CD4-positive, alpha-beta memory T cell (primary cell): ENCODE data around the gene LMBRD2. TPM values are rescaled to one million over a fixed set of nuclear protein-coding genes. Genes with fewer than 3 reads are reported as not detected.

ENCODE experiments used
- CTCF ChIA-PET: fragments of 350-600 bp; sonication (Branson Sonifier 250); formaldehyde crosslinking; loops from one replicate; lab custom pipeline; 2021; ENCODE audit warnings: inconsistent platforms; ENCODE audit not compliant: partially characterized antibody; lab: Charles Lee
- POLR2A ChIA-PET: fragments of 350-600 bp; sonication (Branson Sonifier 250); formaldehyde crosslinking; loops from one replicate; lab custom pipeline; 2021; ENCODE audit not compliant: partially characterized antibody; lab: Charles Lee
- DNase-seq, 5 donors: peaks; one replicate each; pipeline versions ENCODE4 v3.0.0 to v3.0.0-alpha.2; 2020 to 2022; ENCODE audit warnings: mixed read lengths in 1 of 5
- H3K27ac ChIP-seq: one replicate; pipeline ENCODE4 v1.7.0; 2013; ENCODE audit warnings: low read depth, low read length
- H3K27me3 ChIP-seq: 2 replicates; pipeline ENCODE4 v1.7.0; 2013; ENCODE audit warnings: mild to moderate bottlenecking, low read length, moderate library complexity; ENCODE audit not compliant: insufficient read depth
- H3K36me3 ChIP-seq: 2 replicates; pipeline ENCODE4 v1.7.0; 2013; ENCODE audit warnings: mild to moderate bottlenecking, low read length, moderate library complexity; ENCODE audit not compliant: insufficient read depth
- H3K4me1 ChIP-seq: 2 replicates; pipeline ENCODE4 v1.7.0; 2013; ENCODE audit warnings: mild to moderate bottlenecking, low read length, moderate library complexity; ENCODE audit not compliant: insufficient read depth
- H3K4me3 ChIP-seq, 2 donors: one replicate each; pipeline ENCODE4 v1.7.0; 2013; ENCODE audit warnings: low read length in 2 of 2, mild to moderate bottlenecking in 1 of 2
- H3K9me3 ChIP-seq, 2 donors: one replicate each; pipeline ENCODE4 v1.7.0; 2013; ENCODE audit warnings: low read length in 2 of 2, control low read depth in 1 of 2; ENCODE audit not compliant: control insufficient read depth in 1 of 2
- H3K27ac Mint-ChIP-seq, 7 donors: one replicate each; pipeline ENCODE4 v1.8.0; 2020 to 2021; ENCODE audit warnings: mixed read lengths in 7 of 7, mild to moderate bottlenecking in 6 of 7, inconsistent platforms in 3 of 7, moderate library complexity in 3 of 7
- H3K27me3 Mint-ChIP-seq, 2 donors: one replicate each; pipeline ENCODE4 v1.8.0; 2020 to 2021; ENCODE audit warnings: mixed read lengths in 2 of 2
- H3K36me3 Mint-ChIP-seq, 2 donors: one replicate each; pipeline ENCODE4 v1.8.0; 2020 to 2021; ENCODE audit warnings: mixed read lengths in 2 of 2, inconsistent platforms in 1 of 2, mild to moderate bottlenecking in 1 of 2
- H3K4me1 Mint-ChIP-seq, 4 donors: one replicate each; pipeline ENCODE4 v1.8.0; 2020 to 2021; ENCODE audit warnings: mixed read lengths in 4 of 4, mild to moderate bottlenecking in 1 of 4
- H3K4me3 Mint-ChIP-seq, 8 donors: one replicate each; pipeline ENCODE4 v1.8.0; 2020 to 2021; ENCODE audit warnings: mixed read lengths in 8 of 8, mild to moderate bottlenecking in 7 of 8, moderate library complexity in 6 of 8, inconsistent platforms in 3 of 8
- H3K9me3 Mint-ChIP-seq, 8 donors: one replicate each; pipeline ENCODE4 v1.8.0; 2020 to 2021; ENCODE audit warnings: mixed read lengths in 8 of 8, mild to moderate bottlenecking in 5 of 8, inconsistent platforms in 3 of 8, moderate library complexity in 1 of 8
- intact Hi-C: fragments of 100-400 bp; cut with micrococcal nuclease; formaldehyde crosslinking; loops from one replicate; pipeline ENCODE4 v1.15.1; 2023
- polyA plus RNA-seq, 2 donors: library from polyadenylated mRNA; unstranded; fragments of 300-500 nt; fragmentation: Illumina TruSeq; gene quantifications; one replicate each; pipeline ENCODE4 v1.2.3, GENCODE V29; 2021
- total RNA-seq, 2 experiments: library from RNA; stranded (reverse); gene quantifications; one replicate each; pipeline ENCODE4 v1.2.3, GENCODE V29; 2021

LMBRD2 gene
- total and polyA plus RNA-seq, 4 experiments from 2014 or later = 3.0 to 16.6 (median 10.1) TPM

DNA sequence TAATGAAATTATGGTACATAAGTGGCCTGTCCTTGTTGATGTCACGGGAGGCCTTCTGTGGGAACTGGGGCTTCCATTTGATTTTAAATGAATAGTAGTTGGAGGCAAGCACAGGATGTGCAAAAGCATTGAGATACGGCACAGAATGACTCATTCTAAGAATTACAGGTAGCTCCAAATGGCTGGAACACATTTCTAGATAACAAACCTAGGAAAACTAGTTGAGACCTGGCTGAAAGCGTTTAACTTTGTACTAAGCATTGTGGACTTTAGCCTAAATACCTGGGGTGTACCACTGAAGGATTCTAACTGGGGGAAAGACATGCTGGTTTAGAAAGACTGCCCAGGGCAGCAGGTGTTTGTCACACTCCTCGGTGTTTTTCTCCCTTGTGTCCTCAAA, 9.7 kb upstream of the LMBRD2 start:
- intact Hi-C loops = no loop called here
- no peaks in the 10 kb centered on the region for H3K9me3 ChIP-seq
- no peaks in the 10 kb centered on the region for H3K4me1 ChIP-seq
- peaks cover 37% of the 10 kb centered on the region for H3K36me3 ChIP-seq
- no peak overlapping the region for H3K4me3 ChIP-seq
- CTCF ChIA-PET = interaction anchor here (0.9 kb wide), 1 partner anchor 80 kb away, joined by 3 read pairs; the partner anchor contains the start of gene NADK2
- no peak for DNase-seq
- no peak overlapping the region for H3K27ac ChIP-seq
- no peak overlapping the region for H3K4me3 Mint-ChIP-seq
- H3K27ac Mint-ChIP-seq = peak overlapping the region in 3 of 7 donors; percentile 32 to 60 (median 52)
- H3K4me1 Mint-ChIP-seq = peaks cover 18 to 33% (median 21%) of the 10 kb centered on the region in 4 donors
- POLR2A ChIA-PET = no interaction called here
- no peaks in the 10 kb centered on the region for H3K9me3 Mint-ChIP-seq
- H3K27me3 ChIP-seq = no peaks in the 10 kb centered on the region
- H3K27me3 Mint-ChIP-seq = no peaks in the 10 kb centered on the region
- peaks cover 71 to 87% of the 10 kb centered on the region in 2 donors for H3K36me3 Mint-ChIP-seq

DNA sequence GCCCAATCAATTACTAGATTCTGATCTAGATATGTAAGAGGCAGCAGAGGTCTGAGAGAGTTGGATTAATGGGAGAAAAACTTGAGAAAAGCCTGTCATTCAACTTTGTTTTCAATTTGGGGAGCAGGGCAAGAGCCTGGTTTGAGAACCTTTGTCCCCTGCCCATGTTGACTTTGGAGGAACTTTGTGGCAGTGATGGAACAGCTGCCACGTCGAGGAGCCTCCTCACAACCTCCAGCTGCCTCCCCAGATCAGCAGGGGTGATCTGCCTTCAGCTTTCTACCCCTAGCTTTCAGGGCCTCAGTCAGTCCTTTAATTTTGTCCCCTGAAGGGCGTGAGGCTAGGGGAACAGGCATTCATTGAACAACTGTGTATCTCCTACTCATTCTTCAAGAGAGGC, 8.9 kb upstream of the LMBRD2 start:
- Histone ChIP-seq H3K27me3 (no peaks in the 10 kb centered on the region), H3K9me3 (no peaks in the 10 kb centered on the region), H3K4me3 (no peak overlapping the region), H3K4me1 (no peaks in the 10 kb centered on the region), H3K27ac (no peak overlapping the region), H3K36me3 (peaks cover 38% of the 10 kb centered on the region)
- Mint-ChIP-seq H3K4me1 (peaks cover 17 to 39% (median 23%) of the 10 kb centered on the region in 4 donors), H3K27me3 (no peaks in the 10 kb centered on the region), H3K9me3 (no peaks in the 10 kb centered on the region), H3K4me3 (no peak overlapping the region), H3K36me3 (peaks cover 74 to 88% of the 10 kb centered on the region in 2 donors), H3K27ac (peak overlapping the region in 2 of 7 donors; percentile 10 to 70)
- DNase-seq = no peak
- CTCF ChIA-PET = no interaction called here
- POLR2A ChIA-PET = no interaction called here
- intact Hi-C loops = no loop called here

- Mint-ChIP-seq H3K36me3 (peaks cover 74 to 83% of the 10 kb centered on the region in 2 donors), H3K4me1 (peaks cover 28 to 59% (median 34%) of the 10 kb centered on the region in 4 donors), H3K9me3 (no peaks in the 10 kb centered on the region), H3K27me3 (no peaks in the 10 kb centered on the region), H3K4me3 (no peak overlapping the region), H3K27ac (peak overlapping the region in 1 of 7 donors; percentile 91)
- no peaks in the 10 kb centered on the region for H3K27me3 ChIP-seq
- H3K4me3 ChIP-seq = no peak overlapping the region
- H3K9me3 ChIP-seq = no peaks in the 10 kb centered on the region
- peaks cover 25% of the 10 kb centered on the region for H3K36me3 ChIP-seq
- H3K4me1 ChIP-seq = peaks cover 13% of the 10 kb centered on the region
- H3K27ac ChIP-seq = no peak overlapping the region
- DNase-seq = no peak
- intact Hi-C loops = no loop called here
- POLR2A ChIA-PET = no interaction called here
- CTCF ChIA-PET = no interaction called here
Measured at GRCh38 chr5:36158144-36158543, 6.5 kb upstream of the LMBRD2 start.

GRCh38 chr5:36156619-36157018, 4.9 kb upstream of the LMBRD2 start:
- ChIA-PET CTCF (interaction anchor here (1.1 kb wide), 1 partner anchor 17 kb away, joined by 4 read pairs; no protein-coding TSS in a partner anchor), POLR2A (interaction anchor here (1.8 kb wide), 1 partner anchor 85 kb away, joined by 4 read pairs; the partner anchor contains the start of gene NADK2)
- no peaks in the 10 kb centered on the region for H3K27me3 ChIP-seq
- H3K4me3 ChIP-seq = no peak overlapping the region
- H3K9me3 ChIP-seq = no peaks in the 10 kb centered on the region
- no peaks in the 10 kb centered on the region for H3K9me3 Mint-ChIP-seq
- no peak for DNase-seq
- intact Hi-C loops = no loop called here
- H3K27ac ChIP-seq = no peak overlapping the region
- H3K27me3 Mint-ChIP-seq = no peaks in the 10 kb centered on the region
- peaks cover 36 to 72% (median 44%) of the 10 kb centered on the region in 4 donors for H3K4me1 Mint-ChIP-seq
- no peak overlapping the region for H3K27ac Mint-ChIP-seq
- H3K4me1 ChIP-seq = peaks cover 22% of the 10 kb centered on the region
- no peak overlapping the region for H3K4me3 Mint-ChIP-seq
- peaks cover 19% of the 10 kb centered on the region for H3K36me3 ChIP-seq
- H3K36me3 Mint-ChIP-seq = peaks cover 59 to 77% of the 10 kb centered on the region in 2 donors

DNA sequence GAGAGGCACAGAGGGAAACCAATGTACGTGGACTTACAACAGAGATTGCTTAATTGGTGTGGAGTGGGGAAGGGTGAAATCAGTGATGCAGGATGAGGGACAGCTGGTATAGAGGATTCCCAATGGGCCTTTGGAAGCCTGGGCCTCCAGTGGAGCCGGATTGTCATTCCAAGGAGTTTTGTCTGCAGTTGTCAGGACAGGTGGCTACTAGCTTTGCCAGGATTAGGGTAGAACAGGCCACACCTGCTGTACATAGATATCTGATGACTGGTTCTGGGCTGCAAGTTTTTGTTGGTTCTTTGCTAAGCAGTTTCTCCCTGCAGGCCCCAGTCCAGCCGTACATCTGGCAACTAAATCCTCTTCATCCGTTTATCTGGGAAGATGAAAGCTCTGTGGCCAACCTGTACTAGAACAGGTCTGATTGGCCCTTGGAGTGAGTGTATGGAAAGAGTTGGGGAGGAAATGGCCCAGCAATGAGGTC, 4.5 kb upstream of the LMBRD2 start:
- H3K36me3 Mint-ChIP-seq = peaks cover 54 to 75% of the 10 kb centered on the region in 2 donors

GRCh38 chr5:36155291-36155690, 3.6 kb upstream of the LMBRD2 start:
- Histone ChIP-seq H3K36me3 (peaks cover 12% of the 10 kb centered on the region), H3K4me3 (no peak overlapping the region), H3K27ac (no peak overlapping the region), H3K4me1 (peaks cover 29% of the 10 kb centered on the region), H3K27me3 (no peaks in the 10 kb centered on the region), H3K9me3 (no peaks in the 10 kb centered on the region)
- DNase-seq = no peak
- H3K4me3 Mint-ChIP-seq = no peak overlapping the region
- peaks cover 50 to 78% of the 10 kb centered on the region in 2 donors for H3K36me3 Mint-ChIP-seq
- no peaks in the 10 kb centered on the region for H3K27me3 Mint-ChIP-seq
- H3K9me3 Mint-ChIP-seq = no peaks in the 10 kb centered on the region
- no peak overlapping the region for H3K27ac Mint-ChIP-seq
- intact Hi-C loops = no loop called here
- H3K4me1 Mint-ChIP-seq = peaks cover 43 to 76% (median 50%) of the 10 kb centered on the region in 4 donors
- ChIA-PET CTCF (no interaction called here), POLR2A (no interaction called here)

More for the DNA sequence above, 4.5 kb upstream of the LMBRD2 start:
- Histone ChIP-seq H3K36me3 (peaks cover 16% of the 10 kb centered on the region), H3K27ac (no peak overlapping the region), H3K4me3 (no peak overlapping the region), H3K4me1 (peaks cover 22% of the 10 kb centered on the region), H3K27me3 (no peaks in the 10 kb centered on the region), H3K9me3 (no peaks in the 10 kb centered on the region)
- intact Hi-C loops = no loop called here
- Mint-ChIP-seq H3K4me1 (peaks cover 36 to 68% (median 43%) of the 10 kb centered on the region in 4 donors), H3K27ac (no peak overlapping the region), H3K27me3 (no peaks in the 10 kb centered on the region), H3K9me3 (no peaks in the 10 kb centered on the region), H3K4me3 (peak overlapping the region in 1 of 8 donors; percentile 11)
- no peak for DNase-seq
- POLR2A ChIA-PET = interaction anchor here (1.8 kb wide), 1 partner anchor 86 kb away, joined by 4 read pairs; the partner anchor contains the start of gene NADK2
- CTCF ChIA-PET = interaction anchor here (1.1 kb wide), 1 partner anchor 16 kb away, joined by 4 read pairs; no protein-coding TSS in a partner anchor

GRCh38 chr5:36153726-36154125, 2.0 kb upstream of the LMBRD2 start:
- ChIA-PET POLR2A (interaction anchor here (2.8 to 4.3 kb wide), 3 partner anchors 15 to 723 kb away, joined by 11 to 48 read pairs (median 11); partner anchors contain the start of genes NADK2 and NIPBL), CTCF (interaction anchor here (0.8 to 3.4 kb wide), 4 partner anchors 11 to 88 kb away, joined by 3 to 17 read pairs (median 6); partner anchors contain the start of gene NADK2)
- intact Hi-C loops = loop anchor here (2.0 to 5.0 kb wide), 2 partner anchors 1225 to 1316 kb away; partner anchors contain the start of genes TTC23L and WDR70
- H3K27me3 ChIP-seq = no peaks in the 10 kb centered on the region
- H3K4me3 Mint-ChIP-seq = peak overlapping the region; percentile 25 to 84 (median 64)
- H3K4me3 ChIP-seq = no peak overlapping the region
- H3K27me3 Mint-ChIP-seq = no peaks in the 10 kb centered on the region
- H3K36me3 ChIP-seq = peaks cover 5% of the 10 kb centered on the region
- peaks cover 47 to 80% (median 55%) of the 10 kb centered on the region in 4 donors for H3K4me1 Mint-ChIP-seq
- H3K27ac ChIP-seq = no peak overlapping the region
- H3K4me1 ChIP-seq = peaks cover 43% of the 10 kb centered on the region
- H3K9me3 Mint-ChIP-seq = no peaks in the 10 kb centered on the region
- no peak for DNase-seq
- H3K9me3 ChIP-seq = no peaks in the 10 kb centered on the region
- H3K36me3 Mint-ChIP-seq = peaks cover 37 to 64% of the 10 kb centered on the region in 2 donors
- peak overlapping the region in 5 of 7 donors; percentile 1 to 57 (median 5) for H3K27ac Mint-ChIP-seq
